IMR-90 (cell line): ENCODE data around the gene ROBO1. TPM values are rescaled to one million over a fixed set of nuclear protein-coding genes. Genes with fewer than 3 reads are reported as not detected.
A peak's percentile ranks its signal among the peaks of the same experiment; 100 is the strongest.

Experiments used
- ATAC-seq: fragments of 200-7000 bp; cut with Tn5 transposase; 2 replicates; pipeline ENCODE4 v1.9.1; 2020; ENCODE audit warnings: low read depth, mild to moderate bottlenecking, moderate library complexity
- BruUV-seq: library from RNA; stranded (reverse); fragments of 400-500 nt; replicated peaks from 2 replicates; lab custom pipeline; 2021; lab: Mats Ljungman, UMichigan
- CTCF ChIA-PET: fragments of 300-600 bp; formaldehyde crosslinking; extraction: SDS; loops from one replicate; lab custom pipeline; 2021; ENCODE audit warnings: antibody characterized with exemption; lab: Yijun Ruan, JAX
- POLR2A ChIA-PET: fragments of 300-600 bp; sonication (Branson Sonifier 250); formaldehyde crosslinking; loops from one replicate; lab custom pipeline; 2022; ENCODE audit warnings: antibody characterized with exemption; ENCODE audit not compliant: unreplicated experiment; lab: Charles Lee
- DNase-seq: peaks from one replicate; pipeline ENCODE4 v3.0.0; 2013
- H2AFZ ChIP-seq: replicated peaks from 2 replicates; pipeline ENCODE3; 2013; ENCODE audit warnings: low read length, mild to moderate bottlenecking; ENCODE audit not compliant: poor library complexity
- H2AK5ac ChIP-seq: 2 replicates; pipeline ENCODE4 v1.6.1; 2013; ENCODE audit warnings: low read depth, low read length, inconsistent platforms
- H2AK9ac ChIP-seq: replicated peaks from 2 replicates; pipeline ENCODE3; 2013; ENCODE audit warnings: mild to moderate bottlenecking, low read depth, low read length, moderate library complexity; ENCODE audit not compliant: poor library complexity
- H2BK120ac ChIP-seq: 2 replicates; pipeline ENCODE4 v1.6.1; 2013; ENCODE audit warnings: low read depth, low read length, inconsistent platforms
- H2BK15ac ChIP-seq: 3 replicates; pipeline ENCODE4 v1.6.1; 2013; ENCODE audit warnings: low read depth, low read length, inconsistent platforms
- H2BK20ac ChIP-seq: 2 replicates; pipeline ENCODE4 v1.6.1; 2013; ENCODE audit warnings: low read depth, mild to moderate bottlenecking, inconsistent platforms, low read length, moderate library complexity
- H2BK5ac ChIP-seq: 2 replicates; pipeline ENCODE4 v1.6.1; 2013; ENCODE audit warnings: mild to moderate bottlenecking, low read depth, low read length, inconsistent platforms; ENCODE audit not compliant: poor library complexity, severe bottlenecking
- H3K14ac ChIP-seq: replicated peaks from 2 replicates; pipeline ENCODE4 v1.6.1; 2013; ENCODE audit warnings: low read depth, low read length, inconsistent platforms
- H3K18ac ChIP-seq: 2 replicates; pipeline ENCODE4 v1.6.1; 2013; ENCODE audit warnings: low read depth, low read length, control low read depth
- H3K23ac ChIP-seq: 2 replicates; pipeline ENCODE4 v1.6.1; 2013; ENCODE audit warnings: low read depth, low read length, inconsistent platforms
- H3K27ac ChIP-seq: 2 replicates; pipeline ENCODE4 v1.5.1; 2013; ENCODE audit warnings: mild to moderate bottlenecking, control low read depth, low read length; ENCODE audit not compliant: insufficient read depth
- H3K27me3 ChIP-seq: 2 replicates; pipeline ENCODE4 v1.6.1; 2013; ENCODE audit warnings: low read length; ENCODE audit not compliant: control insufficient read depth, insufficient read depth
- H3K36me3 ChIP-seq: 2 replicates; pipeline ENCODE4 v1.6.1; 2013; ENCODE audit warnings: low read length, mixed read lengths; ENCODE audit not compliant: control insufficient read depth, insufficient read depth
- H3K4ac ChIP-seq: 2 replicates; pipeline ENCODE4 v1.6.1; 2013; ENCODE audit warnings: low read depth, low read length, inconsistent platforms
- H3K4me1 ChIP-seq: 2 replicates; pipeline ENCODE4 v1.6.1; 2013; ENCODE audit warnings: low read length, mixed read lengths; ENCODE audit not compliant: control insufficient read depth, insufficient read depth
- H3K4me2 ChIP-seq: 2 replicates; pipeline ENCODE4 v1.6.1; 2013; ENCODE audit warnings: low read depth, mild to moderate bottlenecking, control low read depth, low read length, moderate library complexity
- H3K4me3 ChIP-seq: 2 replicates; pipeline ENCODE4 v1.5.1; 2013; ENCODE audit warnings: low read depth, mild to moderate bottlenecking, control low read depth, low read length, moderate library complexity; ENCODE audit not compliant: insufficient read depth
- H3K56ac ChIP-seq: 2 replicates; pipeline ENCODE4 v1.6.1; 2013; ENCODE audit warnings: low read length, inconsistent platforms; ENCODE audit not compliant: insufficient read depth; ENCODE audit errors: extremely low read depth
- H3K79me1 ChIP-seq, 2 experiments: 2 replicates each; pipeline ENCODE4 v1.6.1; 2013; ENCODE audit warnings: low read length in 2 of 2, inconsistent platforms in 1 of 2, low read depth in 1 of 2
- H3K9ac ChIP-seq: 2 replicates; pipeline ENCODE4 v1.6.1; 2013; ENCODE audit warnings: low read depth, low read length, control low read depth
- H3K9me1 ChIP-seq: 2 replicates; pipeline ENCODE4 v1.6.1; 2013; ENCODE audit warnings: low read length, inconsistent platforms; ENCODE audit not compliant: insufficient read depth
- H3K9me3 ChIP-seq: 2 replicates; pipeline ENCODE4 v1.6.1; 2013; ENCODE audit warnings: low read length; ENCODE audit not compliant: control insufficient read depth, insufficient read depth
- H4K20me1 ChIP-seq: 2 replicates; pipeline ENCODE4 v1.6.1; 2013; ENCODE audit warnings: low read length, inconsistent platforms; ENCODE audit not compliant: insufficient read depth
- H4K5ac ChIP-seq: 2 replicates; pipeline ENCODE4 v1.6.1; 2013; ENCODE audit warnings: mild to moderate bottlenecking, low read depth, low read length, control low read depth
- H4K8ac ChIP-seq, 2 experiments: 2 replicates each; pipeline ENCODE4 v1.6.1; 2013; ENCODE audit warnings: low read depth in 2 of 2, low read length in 2 of 2, control low read depth in 1 of 2, inconsistent platforms in 1 of 2
- H4K91ac ChIP-seq: 2 replicates; pipeline ENCODE4 v1.6.1; 2013; ENCODE audit warnings: low read depth, low read length, inconsistent platforms; ENCODE audit not compliant: insufficient read depth
- BHLHE40 ChIP-seq: fragments of 150-350 bp; IDR thresholded peaks from 2 replicates; pipeline ENCODE4 v1.6.1; 2016; ENCODE audit warnings: mild to moderate bottlenecking, low read depth, low read length
- CEBPB ChIP-seq: IDR thresholded peaks from 2 replicates; pipeline ENCODE4 v1.6.1; 2012; ENCODE audit warnings: low read depth, low read length, improper control_type of control experiment
- CHD1 ChIP-seq: IDR thresholded peaks from 2 replicates; pipeline ENCODE4 v1.6.1; 2012; ENCODE audit warnings: low read depth, low read length, improper control_type of control experiment
- FOS ChIP-seq: fragments of 150-350 bp; IDR thresholded peaks from 2 replicates; pipeline ENCODE4 v1.6.1; 2016; ENCODE audit warnings: low read depth, low read length
- MAFK ChIP-seq: IDR thresholded peaks from 2 replicates; pipeline ENCODE4 v1.6.1; 2012; ENCODE audit warnings: low read depth, low read length, improper control_type of control experiment
- MAZ ChIP-seq: IDR thresholded peaks from 2 replicates; pipeline ENCODE4 v1.6.1; 2012; ENCODE audit warnings: low read depth, mild to moderate bottlenecking, low read length, improper control_type of control experiment, moderate library complexity, borderline replicate concordance
- NFE2L2 ChIP-seq: fragments of 150-350 bp; IDR thresholded peaks from 2 replicates; pipeline ENCODE4 v1.6.1; 2016; ENCODE audit warnings: low read depth, mild to moderate bottlenecking, low read length
- POLR2A ChIP-seq: IDR thresholded peaks from 2 replicates; pipeline ENCODE4 v1.6.1; 2012; ENCODE audit warnings: mild to moderate bottlenecking, low read depth, low read length
- RCOR1 ChIP-seq: IDR thresholded peaks from 2 replicates; pipeline ENCODE4 v1.6.1; 2012; ENCODE audit warnings: mild to moderate bottlenecking, low read length, improper control_type of control experiment; ENCODE audit not compliant: insufficient replicate concordance
- RFX5 ChIP-seq: IDR thresholded peaks from 2 replicates; pipeline ENCODE4 v1.8.0; 2012; ENCODE audit warnings: low read depth, mild to moderate bottlenecking, low read length, moderate library complexity
- SMC3 ChIP-seq: fragments of 150-350 bp; IDR thresholded peaks from 2 replicates; pipeline ENCODE4 v1.6.1; 2016; ENCODE audit warnings: low read depth, mild to moderate bottlenecking, antibody characterized with exemption, low read length, moderate library complexity
- WGBS, 2 experiments: methylation state at CpG; one replicate each; pipeline versions ENCODE4 v1.1.5 to v1.1.7; 2013; ENCODE audit warnings: missing lambda C conversion rate in 2 of 2; ENCODE audit not compliant: insufficient read length in 1 of 2; ENCODE audit errors: extremely low coverage in 2 of 2; 5-methylcytosine and 5-hydroxymethylcytosine counted together
- dilution Hi-C: fragments of 300-500 bp; cut with HindIII; formaldehyde crosslinking; loops from one replicate; pipeline ENCODE4 v1.14.3; 2018; ENCODE audit warnings: low sequenced_read_pairs; ENCODE audit not compliant: unreplicated experiment
- in situ Hi-C: fragments of 300-500 bp; cut with MboI; formaldehyde crosslinking; loops from 3 replicates; pipeline ENCODE4 v1.14.3; 2019; ENCODE audit warnings: low sequenced_read_pairs, inconsistent platforms, mixed read lengths
- intact Hi-C: fragments of 100-400 bp; cut with micrococcal nuclease; formaldehyde crosslinking; loops from 2 replicates; pipeline ENCODE4 v1.10.0; 2022
- polyA plus RNA-seq, 3 experiments: library from polyadenylated mRNA; depleted of rRNA; stranded (reverse); fragments of >200 nt; gene quantifications; 2 replicates each; pipeline ENCODE4 v1.2.3, GENCODE V29; 2012; ENCODE audit warnings: low replicate concordance in 1 of 3
- total RNA-seq: library from RNA; depleted of rRNA; stranded (reverse); fragments of >200 nt; gene quantifications from 2 replicates; pipeline ENCODE4 v1.2.3, GENCODE V29; 2012
- TF ChIP-seq, protein P1 (sequence below): fragments of 150-350 bp; IDR thresholded peaks from 2 replicates; pipeline ENCODE4 v1.6.1; 2016; ENCODE audit warnings: low read depth, mild to moderate bottlenecking, low read length, moderate library complexity, borderline replicate concordance
- TF ChIP-seq, protein P2 (sequence below): fragments of 150-350 bp; IDR thresholded peaks from 2 replicates; pipeline ENCODE4 v1.6.1; 2017; ENCODE audit warnings: mild to moderate bottlenecking, antibody characterized with exemption, low read length, low read depth
- TF ChIP-seq, protein P3 (sequence below): conservative IDR thresholded peaks from 2 replicates; pipeline ENCODE4 v1.5.1; 2012; ENCODE audit warnings: mild to moderate bottlenecking, low read depth, low read length, improper control_type of control experiment

The ROBO1 gene
- total and polyA plus RNA-seq, 2 of the 4 experiments (the other 2 are of a cell fraction) = 24.1 to 53.9 TPM

DNA sequence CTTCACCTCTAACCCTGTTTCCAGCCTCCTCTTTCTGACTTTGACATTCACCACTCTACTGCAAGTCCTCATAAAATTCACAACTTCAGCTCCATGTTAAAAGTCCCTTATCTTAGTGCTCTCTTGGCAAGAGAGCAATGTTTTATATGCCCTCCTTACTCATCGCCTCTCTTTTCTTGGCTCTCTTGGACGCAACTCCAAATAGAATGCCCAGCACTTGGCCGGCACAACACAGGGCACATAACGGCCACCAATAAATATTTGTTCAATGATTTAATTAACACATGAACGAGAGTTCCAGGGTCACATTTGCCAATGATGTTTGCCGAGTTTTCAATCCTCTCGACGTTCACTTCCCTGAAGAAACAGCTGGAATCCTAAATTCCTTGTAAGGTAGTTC is 401.4 kb downstream of the ROBO1 start:
- Histone ChIP-seq H3K14ac (peak overlapping the region; percentile 75), H2BK15ac (peak overlapping the region; percentile 89; the same call in 2 of the 3 replicates), H4K8ac (peak overlapping the region; percentile 51 to 75; a peak in 2 of 4 replicates), H3K4ac (peak overlapping the region; percentile 62), H3K27ac (peak overlapping the region; percentile 12; the same call in 1 of the 2 replicates), H2AK5ac (peak overlapping the region; percentile 33), H3K23ac (peak overlapping the region; percentile 0; the same call in 1 of the 2 replicates), H2BK20ac (peak overlapping the region; percentile 29), H3K4me3 (no peak overlapping the region), H2AK9ac (no peak overlapping the region), H2AFZ (peak overlapping the region; percentile 7), H3K79me1 (no peaks in the 10 kb centered on the region), H3K56ac (no peak overlapping the region), H3K9me1 (no peaks in the 10 kb centered on the region), H4K5ac (no peak overlapping the region; the same call in 1 of the 2 replicates), H3K27me3 (no peaks in the 10 kb centered on the region), H3K36me3 (no peaks in the 10 kb centered on the region), H2BK5ac (peak overlapping the region; percentile 42), H4K20me1 (no peaks in the 10 kb centered on the region), H3K4me1 (peaks cover 6% of the 10 kb centered on the region; the same call in 1 of the 2 replicates), H3K9me3 (no peaks in the 10 kb centered on the region), H3K9ac (no peak overlapping the region), H3K18ac (peak overlapping the region; percentile 31; the same call in 1 of the 2 replicates), H4K91ac (peak overlapping the region; percentile 62), H3K4me2 (no peak overlapping the region; the same call in 1 of the 2 replicates), H2BK120ac (peak overlapping the region; percentile 86)
- DNase-seq (peak; percentile 5), ATAC-seq (no peak)
- no CpG with 5 or more reads among the region's 8 CpGs for WGBS, 2 experiments
- in situ Hi-C loops = loop anchor here (10.0 kb wide), 1 partner anchor 702 kb away; no protein-coding TSS in a partner anchor
- dilution Hi-C loops = no loop called here
- intact Hi-C loops = loop anchor here (5.0 kb wide), 1 partner anchor 131 kb away; no protein-coding TSS in a partner anchor
- TF ChIP-seq NFE2L2 (no peak), SMC3 (no peak), CEBPB (no peak), CHD1 (no peak), MAFK (no peak), POLR2A (no peak), FOS (no peak), RCOR1 (no peak), RFX5 (no peak), BHLHE40 (no peak), MAZ (no peak)
- TF ChIP-seq, protein P1, sequence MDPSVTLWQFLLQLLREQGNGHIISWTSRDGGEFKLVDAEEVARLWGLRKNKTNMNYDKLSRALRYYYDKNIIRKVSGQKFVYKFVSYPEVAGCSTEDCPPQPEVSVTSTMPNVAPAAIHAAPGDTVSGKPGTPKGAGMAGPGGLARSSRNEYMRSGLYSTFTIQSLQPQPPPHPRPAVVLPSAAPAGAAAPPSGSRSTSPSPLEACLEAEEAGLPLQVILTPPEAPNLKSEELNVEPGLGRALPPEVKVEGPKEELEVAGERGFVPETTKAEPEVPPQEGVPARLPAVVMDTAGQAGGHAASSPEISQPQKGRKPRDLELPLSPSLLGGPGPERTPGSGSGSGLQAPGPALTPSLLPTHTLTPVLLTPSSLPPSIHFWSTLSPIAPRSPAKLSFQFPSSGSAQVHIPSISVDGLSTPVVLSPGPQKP = no peak
- TF ChIP-seq, protein P2, sequence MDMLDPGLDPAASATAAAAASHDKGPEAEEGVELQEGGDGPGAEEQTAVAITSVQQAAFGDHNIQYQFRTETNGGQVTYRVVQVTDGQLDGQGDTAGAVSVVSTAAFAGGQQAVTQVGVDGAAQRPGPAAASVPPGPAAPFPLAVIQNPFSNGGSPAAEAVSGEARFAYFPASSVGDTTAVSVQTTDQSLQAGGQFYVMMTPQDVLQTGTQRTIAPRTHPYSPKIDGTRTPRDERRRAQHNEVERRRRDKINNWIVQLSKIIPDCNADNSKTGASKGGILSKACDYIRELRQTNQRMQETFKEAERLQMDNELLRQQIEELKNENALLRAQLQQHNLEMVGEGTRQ = no peak
- TF ChIP-seq, protein P3, sequence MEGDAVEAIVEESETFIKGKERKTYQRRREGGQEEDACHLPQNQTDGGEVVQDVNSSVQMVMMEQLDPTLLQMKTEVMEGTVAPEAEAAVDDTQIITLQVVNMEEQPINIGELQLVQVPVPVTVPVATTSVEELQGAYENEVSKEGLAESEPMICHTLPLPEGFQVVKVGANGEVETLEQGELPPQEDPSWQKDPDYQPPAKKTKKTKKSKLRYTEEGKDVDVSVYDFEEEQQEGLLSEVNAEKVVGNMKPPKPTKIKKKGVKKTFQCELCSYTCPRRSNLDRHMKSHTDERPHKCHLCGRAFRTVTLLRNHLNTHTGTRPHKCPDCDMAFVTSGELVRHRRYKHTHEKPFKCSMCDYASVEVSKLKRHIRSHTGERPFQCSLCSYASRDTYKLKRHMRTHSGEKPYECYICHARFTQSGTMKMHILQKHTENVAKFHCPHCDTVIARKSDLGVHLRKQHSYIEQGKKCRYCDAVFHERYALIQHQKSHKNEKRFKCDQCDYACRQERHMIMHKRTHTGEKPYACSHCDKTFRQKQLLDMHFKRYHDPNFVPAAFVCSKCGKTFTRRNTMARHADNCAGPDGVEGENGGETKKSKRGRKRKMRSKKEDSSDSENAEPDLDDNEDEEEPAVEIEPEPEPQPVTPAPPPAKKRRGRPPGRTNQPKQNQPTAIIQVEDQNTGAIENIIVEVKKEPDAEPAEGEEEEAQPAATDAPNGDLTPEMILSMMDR = no peak
- POLR2A ChIA-PET = no interaction called here
- no TSS peak for BruUV-seq
- CTCF ChIA-PET = interaction anchor here (0.6 to 1.6 kb wide), 4 partner anchors 26 to 1236 kb away, joined by 3 to 6 read pairs (median 4); no protein-coding TSS in a partner anchor
